COLO668 (cell line): ENCODE data around the gene PSTPIP1.

Experiments
- DNase-seq: peaks from one replicate; lab custom pipeline; 2025; ENCODE audit not compliant: unreplicated experiment; lab: John Stamatoyannopoulos, UW

Gene PSTPIP1

GRCh38 chr15:77029166-77030047, 34.5 kb downstream of the PSTPIP1 start:
- DNase-seq, result no peak

- no peak for DNase-seq
These were observed 35.4 kb downstream of the PSTPIP1 start for GRCh38 chr15:77030048-77030927.

- no peak for DNase-seq
These were observed 36.0 kb downstream of the PSTPIP1 start for GRCh38 chr15:77030928-77031375.

- peak; percentile 69 for DNase-seq
These were observed 36.6 kb downstream of the PSTPIP1 start for GRCh38 chr15:77031376-77032050.

- DNase-seq, result no peak
These were observed 37.2 kb downstream of the PSTPIP1 start for GRCh38 chr15:77032052-77032646.

GRCh38 chr15:77032647-77033416, 37.9 kb downstream of the PSTPIP1 start:
- DNase-seq, result no peak

- no peak for DNase-seq
These were observed 38.4 kb downstream of the PSTPIP1 start for GRCh38 chr15:77033417-77033728.

- no peak for DNase-seq
These were observed 39.1 kb downstream of the PSTPIP1 start for GRCh38 chr15:77033729-77034671.

GRCh38 chr15:77034695-77035489, 40.0 kb downstream of the PSTPIP1 start:
- DNase-seq, result no peak

- DNase-seq, result no peak
These were observed 40.7 kb downstream of the PSTPIP1 start for GRCh38 chr15:77035584-77035983.

- DNase-seq, result no peak
These were observed 41.1 kb downstream of the PSTPIP1 start for GRCh38 chr15:77035999-77036471.

GRCh38 chr15:77036537-77037387, 41.8 kb downstream of the PSTPIP1 start:
- DNase-seq, result no peak

GRCh38 chr15:77037388-77038209, 42.7 kb downstream of the PSTPIP1 start:
- DNase-seq, result no peak

GRCh38 chr15:77038312-77039216, 43.6 kb downstream of the PSTPIP1 start:
- DNase-seq, result no peak

GRCh38 chr15:77039217-77039533, 44.2 kb downstream of the PSTPIP1 start:
- no peak for DNase-seq

GRCh38 chr15:77039848-77040247, 44.9 kb downstream of the PSTPIP1 start:
- DNase-seq, result no peak
